Neural cell (in vitro differentiated cells): ENCODE measurements around the gene GRB7. TPM values are rescaled to one million over a fixed set of nuclear protein-coding genes. Genes with fewer than 3 reads are reported as not detected.

Experiments
- H2AFZ ChIP-seq: fragments of 200-600, 300-800 bp; sonication (generic), shearing (Covaris generic); 2 replicates; pipeline ENCODE4 v1.6.0; 2014; ENCODE audit warnings: low read depth, mild to moderate bottlenecking, antibody characterized with exemption, low read length, moderate library complexity
- H3F3A ChIP-seq: fragments of 200-600 bp; shearing (Covaris generic); 2 replicates; pipeline ENCODE4 v1.6.1; 2016; ENCODE audit warnings: mild to moderate bottlenecking, moderate library complexity, mixed read lengths, antibody characterized with exemption, low read length; ENCODE audit not compliant: insufficient read depth, poor library complexity, severe bottlenecking
- H3K27ac ChIP-seq: fragments of 200-600, 300-800 bp; sonication (generic), shearing (Covaris generic); 2 replicates; pipeline ENCODE4 v1.5.1; 2014; ENCODE audit warnings: mild to moderate bottlenecking, low read length, moderate library complexity
- H3K27me3 ChIP-seq: fragments of 300-800, 200-600 bp; sonication (generic), shearing (Covaris generic); 2 replicates; pipeline ENCODE4 v1.6.0; 2014; ENCODE audit warnings: mild to moderate bottlenecking, low read depth, low read length, moderate library complexity; ENCODE audit not compliant: insufficient read depth
- H3K36me3 ChIP-seq: fragments of 300-800, 200-600 bp; sonication (generic), shearing (Covaris generic); 2 replicates; pipeline ENCODE4 v1.5.1; 2014; ENCODE audit warnings: mild to moderate bottlenecking, antibody characterized with exemption, low read length, moderate library complexity; ENCODE audit not compliant: insufficient read depth
- H3K4me2 ChIP-seq: fragments of 300-800, 200-600 bp; sonication (generic), shearing (Covaris generic); 2 replicates; pipeline ENCODE4 v1.6.0; 2014; ENCODE audit warnings: mild to moderate bottlenecking, low read length
- H3K4me3 ChIP-seq: fragments of 300-800, 200-600 bp; sonication (generic), shearing (Covaris generic); 2 replicates; pipeline ENCODE4 v1.5.1; 2014; ENCODE audit warnings: mild to moderate bottlenecking, low read length, moderate library complexity
- H3K79me2 ChIP-seq: fragments of 200-600 bp; shearing (Covaris generic); replicated peaks from 2 replicates; pipeline ENCODE4 v1.6.0; 2014; ENCODE audit warnings: mild to moderate bottlenecking, low read length, moderate library complexity; ENCODE audit not compliant: insufficient read depth
- H3K9ac ChIP-seq: fragments of 300-800, 200-600 bp; sonication (generic), shearing (Covaris generic); 2 replicates; pipeline ENCODE4 v1.6.1; 2016; ENCODE audit warnings: mild to moderate bottlenecking, low read length, mixed read lengths
- H3K9me2 ChIP-seq: fragments of 200-600 bp; shearing (Covaris generic); 2 replicates; pipeline ENCODE4 v1.6.1; 2016; ENCODE audit warnings: mild to moderate bottlenecking, low read length, mixed read lengths; ENCODE audit not compliant: insufficient read depth
- H3K9me3 ChIP-seq: fragments of 200-600, 300-800 bp; sonication (generic), shearing (Covaris generic); 2 replicates; pipeline ENCODE4 v1.6.1; 2016; ENCODE audit warnings: mild to moderate bottlenecking, mixed run types, low read length, moderate library complexity, mixed read lengths
- H4K20me1 ChIP-seq: fragments of 200-600 bp; shearing (Covaris generic); 2 replicates; pipeline ENCODE4 v1.6.1; 2016; ENCODE audit warnings: mild to moderate bottlenecking, mixed run types; ENCODE audit not compliant: insufficient read depth
- CTCF ChIP-seq: fragments of 450-650 bp; IDR thresholded peaks from 2 replicates; pipeline ENCODE4 v1.5.1; 2014; ENCODE audit warnings: antibody characterized with exemption, mild to moderate bottlenecking, moderate library complexity; ENCODE audit not compliant: poor library complexity, severe bottlenecking
- EP300 ChIP-seq: fragments of 450-650 bp; conservative IDR thresholded peaks from 2 replicates; pipeline ENCODE4 v1.6.1; 2014; ENCODE audit warnings: antibody characterized with exemption, mild to moderate bottlenecking, moderate library complexity; ENCODE audit not compliant: poor library complexity, severe bottlenecking
- EZH2 ChIP-seq: fragments of 200-600, 300-800 bp; shearing (Covaris generic), sonication (generic); IDR thresholded peaks from 2 replicates; pipeline ENCODE4 v1.6.1; 2014; ENCODE audit warnings: antibody characterized with exemption, low read length, borderline replicate concordance, mild to moderate bottlenecking; ENCODE audit not compliant: insufficient read depth, poor library complexity, severe bottlenecking
- MXI1 ChIP-seq: fragments of 450-650 bp; conservative IDR thresholded peaks from 2 replicates; pipeline ENCODE4 v1.6.1; 2014; ENCODE audit warnings: antibody characterized with exemption, mild to moderate bottlenecking; ENCODE audit not compliant: poor library complexity, severe bottlenecking
- POLR2AphosphoS5 ChIP-seq: IDR thresholded peaks from 2 replicates; pipeline ENCODE4 v1.6.1; 2012
- RAD21 ChIP-seq: fragments of 450-650 bp; conservative IDR thresholded peaks from 2 replicates; pipeline ENCODE4 v1.6.1; 2014; ENCODE audit warnings: antibody characterized with exemption, mild to moderate bottlenecking, moderate library complexity
- SMC3 ChIP-seq: fragments of 450-650 bp; conservative IDR thresholded peaks from 2 replicates; pipeline ENCODE4 v1.6.1; 2014; ENCODE audit warnings: antibody characterized with exemption, mild to moderate bottlenecking, moderate library complexity; ENCODE audit not compliant: poor library complexity
- TAF1 ChIP-seq: IDR thresholded peaks from 2 replicates; pipeline ENCODE4 v1.6.1; 2012; ENCODE audit warnings: low read depth
- polyA plus RNA-seq: library from polyadenylated mRNA; depleted of rRNA; stranded (reverse); fragments of >200 nt; gene quantifications from 2 replicates; pipeline ENCODE4 v1.2.3, GENCODE V29; 2014
- TF ChIP-seq, protein P1 (sequence below): IDR thresholded peaks from 2 replicates; pipeline ENCODE4 v1.6.1; 2012; ENCODE audit warnings: borderline replicate concordance

Gene GRB7
- polyA plus RNA-seq, 1 donor from 2014 or later, result not detected

DNA sequence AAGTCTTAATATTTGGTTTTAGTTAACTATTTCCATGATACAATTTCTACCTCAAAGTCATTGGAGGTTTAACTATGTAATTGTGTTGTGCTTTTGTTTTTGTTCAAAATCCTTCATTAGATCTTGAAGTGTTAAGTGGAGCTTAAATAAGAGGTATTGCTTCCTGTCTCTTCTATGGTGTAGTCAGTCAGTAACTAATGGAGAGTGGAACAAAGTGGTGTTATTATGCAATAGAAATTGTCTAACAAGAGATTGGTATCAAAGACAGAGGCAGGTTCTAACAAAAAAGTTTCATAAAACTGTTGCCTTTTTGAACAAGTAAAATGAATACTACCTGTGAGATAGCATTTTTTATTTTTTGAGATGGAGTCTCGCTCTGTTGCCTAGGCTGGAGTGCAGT is 45.2 kb downstream of the GRB7 start:
- no peak overlapping the region for H3K4me2 ChIP-seq
- no peaks in the 10 kb centered on the region for H3K9me3 ChIP-seq
- H2AFZ ChIP-seq, result no peak overlapping the region
- no peak overlapping the region for H3K4me3 ChIP-seq
- no peaks in the 10 kb centered on the region for H3K27me3 ChIP-seq
- TF ChIP-seq CTCF (no peak), EZH2 (no peak), SMC3 (no peak)
- H3K79me2 ChIP-seq, result no peaks in the 10 kb centered on the region
- H3F3A ChIP-seq, result no peaks in the 10 kb centered on the region
- H3K9ac ChIP-seq, result no peak overlapping the region
- no peaks in the 10 kb centered on the region for H3K9me2 ChIP-seq
- no peaks in the 10 kb centered on the region for H4K20me1 ChIP-seq
- no peaks in the 10 kb centered on the region for H3K36me3 ChIP-seq
- H3K27ac ChIP-seq, result no peak overlapping the region

- Histone ChIP-seq H3K9ac (no peak overlapping the region), H3K4me3 (no peak overlapping the region), H3K36me3 (no peaks in the 10 kb centered on the region), H3F3A (no peaks in the 10 kb centered on the region), H3K79me2 (no peaks in the 10 kb centered on the region), H3K27me3 (no peaks in the 10 kb centered on the region), H3K9me2 (no peaks in the 10 kb centered on the region), H2AFZ (no peak overlapping the region), H3K27ac (no peak overlapping the region), H3K4me2 (no peak overlapping the region), H4K20me1 (no peaks in the 10 kb centered on the region), H3K9me3 (no peaks in the 10 kb centered on the region)
- no peak for TF ChIP-seq EZH2
- no peak for TF ChIP-seq MXI1
- TF ChIP-seq TAF1, result no peak
- no peak for TF ChIP-seq POLR2AphosphoS5
- no peak for TF ChIP-seq CTCF
- no peak for TF ChIP-seq EP300
These were observed 49.3 kb downstream of the GRB7 start for GRCh38 chr17:39787041-39787440.

- no peak for TF ChIP-seq POLR2AphosphoS5
- no peak for TF ChIP-seq CTCF
- no peak for TF ChIP-seq EP300
- TF ChIP-seq TAF1, result no peak
- no peak for TF ChIP-seq EZH2
- no peak for TF ChIP-seq SMC3
- no peak for TF ChIP-seq RAD21
- TF ChIP-seq, protein P1, sequence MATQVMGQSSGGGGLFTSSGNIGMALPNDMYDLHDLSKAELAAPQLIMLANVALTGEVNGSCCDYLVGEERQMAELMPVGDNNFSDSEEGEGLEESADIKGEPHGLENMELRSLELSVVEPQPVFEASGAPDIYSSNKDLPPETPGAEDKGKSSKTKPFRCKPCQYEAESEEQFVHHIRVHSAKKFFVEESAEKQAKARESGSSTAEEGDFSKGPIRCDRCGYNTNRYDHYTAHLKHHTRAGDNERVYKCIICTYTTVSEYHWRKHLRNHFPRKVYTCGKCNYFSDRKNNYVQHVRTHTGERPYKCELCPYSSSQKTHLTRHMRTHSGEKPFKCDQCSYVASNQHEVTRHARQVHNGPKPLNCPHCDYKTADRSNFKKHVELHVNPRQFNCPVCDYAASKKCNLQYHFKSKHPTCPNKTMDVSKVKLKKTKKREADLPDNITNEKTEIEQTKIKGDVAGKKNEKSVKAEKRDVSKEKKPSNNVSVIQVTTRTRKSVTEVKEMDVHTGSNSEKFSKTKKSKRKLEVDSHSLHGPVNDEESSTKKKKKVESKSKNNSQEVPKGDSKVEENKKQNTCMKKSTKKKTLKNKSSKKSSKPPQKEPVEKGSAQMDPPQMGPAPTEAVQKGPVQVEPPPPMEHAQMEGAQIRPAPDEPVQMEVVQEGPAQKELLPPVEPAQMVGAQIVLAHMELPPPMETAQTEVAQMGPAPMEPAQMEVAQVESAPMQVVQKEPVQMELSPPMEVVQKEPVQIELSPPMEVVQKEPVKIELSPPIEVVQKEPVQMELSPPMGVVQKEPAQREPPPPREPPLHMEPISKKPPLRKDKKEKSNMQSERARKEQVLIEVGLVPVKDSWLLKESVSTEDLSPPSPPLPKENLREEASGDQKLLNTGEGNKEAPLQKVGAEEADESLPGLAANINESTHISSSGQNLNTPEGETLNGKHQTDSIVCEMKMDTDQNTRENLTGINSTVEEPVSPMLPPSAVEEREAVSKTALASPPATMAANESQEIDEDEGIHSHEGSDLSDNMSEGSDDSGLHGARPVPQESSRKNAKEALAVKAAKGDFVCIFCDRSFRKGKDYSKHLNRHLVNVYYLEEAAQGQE, result no peak
- no peak for TF ChIP-seq MXI1
- no peaks in the 10 kb centered on the region for H3K27me3 ChIP-seq
- H3K27ac ChIP-seq, result no peak overlapping the region
- no peaks in the 10 kb centered on the region for H3K9me2 ChIP-seq
- no peak overlapping the region for H2AFZ ChIP-seq
- H3F3A ChIP-seq, result no peaks in the 10 kb centered on the region
- H3K9me3 ChIP-seq, result no peaks in the 10 kb centered on the region
- H3K79me2 ChIP-seq, result no peaks in the 10 kb centered on the region
- no peak overlapping the region for H3K4me2 ChIP-seq
- no peaks in the 10 kb centered on the region for H3K36me3 ChIP-seq
- no peaks in the 10 kb centered on the region for H4K20me1 ChIP-seq
- H3K9ac ChIP-seq, result no peak overlapping the region
- H3K4me3 ChIP-seq, result no peak overlapping the region
These were observed 50.2 kb downstream of the GRB7 start for GRCh38 chr17:39787743-39788484.
